Ascending aorta (tissue), 2 donors: ENCODE results near the gene SYNPR. TPM values are rescaled to one million over a fixed set of nuclear protein-coding genes. Genes with fewer than 3 reads are reported as not detected.

Experiments used
- DNase-seq, 2 donors: peaks; one replicate each; pipeline ENCODE4 v3.0.0-alpha.2; 2019; ENCODE audit warnings: low spot score in 2 of 2
- H3K27ac ChIP-seq, 2 donors: fragments of 200-600 bp; sonication (generic); one replicate each; pipeline ENCODE4 v1.5.1; 2016 to 2017; ENCODE audit warnings: mild to moderate bottlenecking in 1 of 2
- H3K27me3 ChIP-seq: fragments of 200-600 bp; sonication (generic); one replicate; pipeline ENCODE4 v1.5.1; 2017
- H3K36me3 ChIP-seq, 2 donors: fragments of 200-600 bp; sonication (generic); one replicate each; pipeline ENCODE4 v1.5.1; 2016
- H3K4me1 ChIP-seq, 2 donors: fragments of 200-600 bp; sonication (generic); one replicate each; pipeline ENCODE4 v1.5.1; 2016 to 2017; ENCODE audit warnings: mild to moderate bottlenecking in 1 of 2
- H3K4me3 ChIP-seq, 2 donors: fragments of 200-600 bp; sonication (generic); one replicate each; pipeline ENCODE4 v1.5.1; 2016 to 2017; ENCODE audit warnings: mild to moderate bottlenecking in 1 of 2
- H3K9me3 ChIP-seq, 2 donors: fragments of 200-600 bp; sonication (generic); one replicate each; pipeline ENCODE4 v1.5.1; 2016
- CTCF ChIP-seq, 3 experiments: fragments of 200-600 bp in 2 of 3; fragments of 450-650 bp in 1 of 3; sonication (generic) in 2 of 3; IDR thresholded peaks; one replicate each; pipeline ENCODE4 v1.5.1; 2016 to 2019; ENCODE audit warnings: antibody characterized with exemption in 3 of 3, mild to moderate bottlenecking in 1 of 3, moderate library complexity in 1 of 3
- intact Hi-C: fragments of 100-400 bp; cut with DNase I; formaldehyde crosslinking; loops from one replicate; pipeline ENCODE4 v1.15.1; 2023
- total RNA-seq: library from RNA; depleted of rRNA; stranded (reverse); fragments of >200 nt; gene quantifications from one replicate; pipeline ENCODE4 v1.1.0, GENCODE V29; 2016

Gene SYNPR
- total RNA-seq, 1 donor from 2014 or later = not detected

DNA sequence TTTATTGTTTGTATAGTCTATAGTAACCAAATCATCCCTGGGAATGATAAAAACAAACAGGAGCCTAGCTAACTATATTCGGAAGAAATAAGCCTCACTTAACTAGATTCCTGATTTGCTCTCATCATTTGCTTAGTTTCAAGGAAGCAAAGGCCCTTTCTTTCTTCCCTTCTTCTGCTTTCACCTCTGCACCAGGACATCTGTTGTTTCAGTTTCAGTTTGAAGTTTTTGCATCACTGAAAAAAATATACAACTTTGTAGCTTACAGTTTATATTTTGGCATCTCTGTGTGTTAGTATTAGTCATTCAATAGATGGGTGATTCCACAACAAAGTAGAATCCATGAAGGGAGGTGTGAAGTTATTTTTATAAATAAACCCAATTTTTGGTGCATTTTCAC lies 260.8 kb downstream of the SYNPR start:
- no peaks in the 10 kb centered on the region for H3K9me3 ChIP-seq
- no peak for TF ChIP-seq CTCF (IDR thresholded peaks at IDR 0.05)
- H3K4me1 ChIP-seq = no peaks in the 10 kb centered on the region
- no peak overlapping the region for H3K4me3 ChIP-seq
- DNase-seq = no peak
- H3K36me3 ChIP-seq = no peaks in the 10 kb centered on the region
- intact Hi-C loops = no loop called here
- H3K27me3 ChIP-seq = no peaks in the 10 kb centered on the region
- H3K27ac ChIP-seq = no peak overlapping the region

DNA sequence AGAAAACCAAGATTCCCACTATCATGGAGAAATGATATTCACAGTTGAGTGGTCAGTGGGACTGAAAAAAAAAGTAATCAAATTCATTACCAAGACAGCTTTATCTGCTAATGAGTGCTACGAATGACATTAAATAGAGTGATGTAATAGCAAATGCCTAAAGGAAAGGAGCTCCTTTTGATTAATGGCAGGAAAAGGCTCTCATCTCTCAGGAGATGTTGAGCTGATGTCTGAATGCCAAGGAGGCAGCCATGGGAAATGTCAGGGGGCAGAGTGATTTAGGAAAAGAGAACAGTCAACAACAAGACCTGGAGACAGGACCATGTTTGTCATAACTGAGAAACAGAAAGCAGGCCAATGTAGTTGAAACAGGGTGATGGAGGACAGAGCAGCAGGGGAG lies 277.7 kb downstream of the SYNPR start:
- Histone ChIP-seq H3K4me1 (no peaks in the 10 kb centered on the region), H3K4me3 (no peak overlapping the region), H3K9me3 (no peaks in the 10 kb centered on the region), H3K27me3 (no peaks in the 10 kb centered on the region), H3K36me3 (no peaks in the 10 kb centered on the region), H3K27ac (no peak overlapping the region)
- TF ChIP-seq CTCF (IDR thresholded peaks at IDR 0.05) = no peak
- intact Hi-C loops = no loop called here
- DNase-seq = no peak

DNA sequence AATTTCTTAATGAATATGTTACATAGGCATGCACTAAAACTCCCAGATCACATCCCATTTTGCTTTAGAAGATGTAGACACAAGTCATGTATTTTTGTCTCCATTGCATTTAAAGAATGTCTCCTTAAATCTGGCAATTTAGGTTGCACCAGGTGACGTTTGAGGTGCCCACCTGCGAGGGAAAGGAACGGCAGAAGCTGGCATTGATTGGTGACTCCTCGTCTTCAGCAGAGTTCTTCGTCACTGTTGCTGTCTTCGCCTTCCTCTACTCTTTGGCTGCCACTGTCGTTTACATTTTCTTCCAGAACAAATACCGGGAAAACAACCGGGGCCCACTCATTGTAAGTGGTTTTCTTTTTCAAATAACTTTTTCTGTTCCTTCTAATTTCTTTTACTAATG lies 278.3 kb downstream of the SYNPR start:
- H3K27ac ChIP-seq = no peak overlapping the region

DNA sequence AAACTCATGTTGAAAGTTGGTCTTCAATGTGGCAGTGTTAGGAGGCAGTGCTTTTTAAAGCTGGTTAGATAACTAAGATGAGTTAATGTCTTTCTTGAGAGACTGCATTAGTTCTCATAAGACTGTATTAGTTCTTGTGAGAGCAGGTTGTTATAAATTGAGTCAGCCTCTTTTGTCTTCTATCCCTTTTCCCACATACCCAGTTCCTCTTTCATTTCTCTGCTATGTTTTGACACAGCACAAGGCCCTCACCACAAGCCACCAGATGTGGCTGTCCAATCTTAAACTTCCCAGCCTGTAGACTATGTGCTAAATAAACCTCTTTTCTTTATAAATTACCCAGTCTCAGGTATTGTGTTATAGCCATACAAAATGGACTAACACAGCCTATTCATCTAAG lies 279.8 kb downstream of the SYNPR start:
- Histone ChIP-seq H3K4me3 (no peak overlapping the region), H3K27me3 (no peaks in the 10 kb centered on the region), H3K27ac (no peak overlapping the region), H3K4me1 (no peaks in the 10 kb centered on the region), H3K9me3 (no peaks in the 10 kb centered on the region), H3K36me3 (no peaks in the 10 kb centered on the region)
- TF ChIP-seq CTCF (IDR thresholded peaks at IDR 0.05) = no peak
- intact Hi-C loops = no loop called here
- no peak for DNase-seq

More for the DNA sequence above, 278.3 kb downstream of the SYNPR start:
- Histone ChIP-seq H3K27me3 (no peaks in the 10 kb centered on the region), H3K9me3 (no peaks in the 10 kb centered on the region), H3K36me3 (no peaks in the 10 kb centered on the region), H3K4me3 (no peak overlapping the region), H3K4me1 (no peaks in the 10 kb centered on the region)
- intact Hi-C loops = no loop called here
- no peak for TF ChIP-seq CTCF (IDR thresholded peaks at IDR 0.05)
- DNase-seq = no peak

- DNase-seq = no peak
- Histone ChIP-seq H3K36me3 (no peaks in the 10 kb centered on the region), H3K27me3 (no peaks in the 10 kb centered on the region), H3K4me1 (no peaks in the 10 kb centered on the region), H3K9me3 (no peaks in the 10 kb centered on the region), H3K27ac (no peak overlapping the region), H3K4me3 (no peak overlapping the region)
- no peak for TF ChIP-seq CTCF (IDR thresholded peaks at IDR 0.05)
- intact Hi-C loops = no loop called here
Observed at GRCh38 chr3:63559884-63560283, 281.8 kb downstream of the SYNPR start.

DNA sequence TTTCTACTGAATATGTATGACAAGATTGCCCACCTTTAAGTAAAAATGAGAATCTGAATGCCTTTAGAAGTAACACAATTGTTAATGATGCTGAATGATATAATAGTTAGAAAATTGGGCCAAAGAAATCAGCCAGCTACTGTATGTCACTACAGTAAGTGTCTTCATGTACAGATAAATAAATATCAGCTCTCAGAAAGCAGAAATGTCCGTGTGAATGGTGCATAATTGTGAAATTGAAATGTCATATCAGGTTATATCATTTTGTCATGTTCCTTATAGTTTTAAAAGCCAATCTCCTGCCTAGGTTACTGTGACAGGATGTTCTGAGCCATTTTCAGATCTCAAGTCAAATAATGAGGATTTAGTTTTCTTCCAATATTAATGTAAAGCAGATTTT lies 283.8 kb downstream of the SYNPR start:
- Histone ChIP-seq H3K27ac (no peak overlapping the region), H3K36me3 (no peaks in the 10 kb centered on the region), H3K27me3 (no peaks in the 10 kb centered on the region), H3K4me1 (no peaks in the 10 kb centered on the region), H3K9me3 (no peaks in the 10 kb centered on the region), H3K4me3 (no peak overlapping the region)
- no peak for TF ChIP-seq CTCF (IDR thresholded peaks at IDR 0.05)
- intact Hi-C loops = no loop called here
- no peak for DNase-seq
